Prostate gland (tissue), 2 donors: ENCODE data around the gene MTIF3. TPM values are rescaled to one million over a fixed set of nuclear protein-coding genes. Genes with fewer than 3 reads are reported as not detected.

Source experiments
- DNase-seq: peaks from one replicate; pipeline ENCODE4 v3.0.0-alpha.2; 2019; ENCODE audit warnings: low spot score
- H3K27ac ChIP-seq, 2 donors: fragments of 200-600 bp; sonication (generic); 2 replicates each; pipeline ENCODE4 v1.5.1; 2017 to 2019
- H3K27me3 ChIP-seq: fragments of 200-600 bp; sonication (generic); replicated peaks from 2 replicates; pipeline ENCODE4 v1.5.1; 2019; ENCODE audit not compliant: insufficient read depth
- H3K36me3 ChIP-seq, 2 donors: fragments of 200-600 bp; sonication (generic); 1 replicate in 1 of 2; 2 replicates in 1 of 2; pipeline versions ENCODE4 v1.5.1 to v1.8.1; 2017 to 2019
- H3K4me1 ChIP-seq: fragments of 200-600 bp; sonication (generic); replicated peaks from 2 replicates; pipeline ENCODE4 v1.5.1; 2019
- H3K4me3 ChIP-seq, 2 donors: fragments of 200-600 bp; sonication (generic); 2 replicates each; pipeline ENCODE4 v1.5.1; 2017 to 2019
- H3K9me3 ChIP-seq: fragments of 200-600 bp; sonication (generic); 2 replicates; pipeline ENCODE4 v1.5.1; 2017
- CTCF ChIP-seq, 4 experiments: fragments of 200-600 bp in 2 of 4; fragments of 450-650 bp in 2 of 4; sonication (generic) in 2 of 4; IDR thresholded peaks; 1 replicate in 3 of 4; 2 replicates in 1 of 4; pipeline ENCODE4 v1.5.1; 2016 to 2019; ENCODE audit warnings: antibody characterized with exemption in 4 of 4, mild to moderate bottlenecking in 2 of 4, moderate library complexity in 2 of 4
- POLR2A ChIP-seq: fragments of 450-650 bp; IDR thresholded peaks from one replicate; pipeline ENCODE4 v1.6.1; 2016; ENCODE audit warnings: antibody characterized with exemption, mild to moderate bottlenecking
- POLR2AphosphoS5 ChIP-seq: sonication (generic); formaldehyde crosslinking; IDR thresholded peaks from one replicate; pipeline ENCODE4 v1.6.1; 2017; ENCODE audit warnings: antibody characterized with exemption
- WGBS: methylation state at CpG from one replicate; pipeline ENCODE4 v1.1.5; 2018; 5-methylcytosine and 5-hydroxymethylcytosine counted together
- intact Hi-C: fragments of 100-400 bp; cut with DNase I; formaldehyde crosslinking; loops from one replicate; pipeline ENCODE4 v1.14.2; 2022
- total RNA-seq, 2 donors: library from RNA; depleted of rRNA; stranded (reverse); fragments of >200 nt; gene quantifications; one replicate each; pipeline ENCODE4 v1.1.0, GENCODE V29; 2016

The MTIF3 gene
- total RNA-seq, 2 donors from 2014 or later = 44.8 to 52.3 TPM

DNA sequence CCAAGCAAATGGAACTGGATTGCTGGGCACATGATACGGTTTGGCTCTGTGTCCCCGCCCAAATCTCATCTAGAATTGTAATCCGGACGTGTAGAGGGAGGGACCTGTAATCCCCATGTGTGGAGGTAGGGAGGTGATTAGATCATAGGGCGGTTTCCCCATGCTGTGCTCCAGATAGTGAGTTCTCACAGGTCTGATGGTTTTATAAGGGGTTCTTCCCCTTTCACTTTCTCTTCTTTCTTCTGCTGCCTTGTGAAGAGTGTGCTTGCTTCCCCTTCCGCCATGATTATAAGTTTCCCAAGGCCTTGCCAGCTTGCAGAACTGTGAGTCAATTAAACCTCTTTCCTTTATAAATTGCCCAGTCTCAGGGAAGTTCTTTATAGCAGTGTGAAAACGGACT is 32.6 kb upstream of the MTIF3 start:
- DNase-seq = no peak
- intact Hi-C loops = no loop called here

GRCh38 chr13:27481766-27482165 is 31.4 kb upstream of the MTIF3 start:
- peak; percentile 9 for DNase-seq
- no peaks in the 10 kb centered on the region for H3K4me1 ChIP-seq
- H3K9me3 ChIP-seq = no peaks in the 10 kb centered on the region
- WGBS = 20% methylated on average over 11 of the region's 11 CpGs
- TF ChIP-seq POLR2AphosphoS5 (no peak), CTCF (IDR thresholded peaks at IDR 0.05) (peak in 3 of 4 experiments; percentile 25 to 39 (median 37))
- H3K27me3 ChIP-seq = peaks cover 4% of the 10 kb centered on the region
- no peak overlapping the region for H3K4me3 ChIP-seq
- no peak overlapping the region for H3K27ac ChIP-seq
- intact Hi-C loops = no loop called here
- no peaks in the 10 kb centered on the region for H3K36me3 ChIP-seq

More for the DNA sequence above, 32.6 kb upstream of the MTIF3 start:
- 82% methylated on average over 7 of the region's 7 CpGs for WGBS
- Histone ChIP-seq H3K27ac (no peak overlapping the region), H3K4me1 (no peaks in the 10 kb centered on the region), H3K36me3 (no peaks in the 10 kb centered on the region), H3K4me3 (no peak overlapping the region), H3K9me3 (no peaks in the 10 kb centered on the region), H3K27me3 (peaks cover 4% of the 10 kb centered on the region)
- no peak for TF ChIP-seq POLR2AphosphoS5
- TF ChIP-seq CTCF (IDR thresholded peaks at IDR 0.05) = no peak
- no peak for TF ChIP-seq POLR2A

DNA sequence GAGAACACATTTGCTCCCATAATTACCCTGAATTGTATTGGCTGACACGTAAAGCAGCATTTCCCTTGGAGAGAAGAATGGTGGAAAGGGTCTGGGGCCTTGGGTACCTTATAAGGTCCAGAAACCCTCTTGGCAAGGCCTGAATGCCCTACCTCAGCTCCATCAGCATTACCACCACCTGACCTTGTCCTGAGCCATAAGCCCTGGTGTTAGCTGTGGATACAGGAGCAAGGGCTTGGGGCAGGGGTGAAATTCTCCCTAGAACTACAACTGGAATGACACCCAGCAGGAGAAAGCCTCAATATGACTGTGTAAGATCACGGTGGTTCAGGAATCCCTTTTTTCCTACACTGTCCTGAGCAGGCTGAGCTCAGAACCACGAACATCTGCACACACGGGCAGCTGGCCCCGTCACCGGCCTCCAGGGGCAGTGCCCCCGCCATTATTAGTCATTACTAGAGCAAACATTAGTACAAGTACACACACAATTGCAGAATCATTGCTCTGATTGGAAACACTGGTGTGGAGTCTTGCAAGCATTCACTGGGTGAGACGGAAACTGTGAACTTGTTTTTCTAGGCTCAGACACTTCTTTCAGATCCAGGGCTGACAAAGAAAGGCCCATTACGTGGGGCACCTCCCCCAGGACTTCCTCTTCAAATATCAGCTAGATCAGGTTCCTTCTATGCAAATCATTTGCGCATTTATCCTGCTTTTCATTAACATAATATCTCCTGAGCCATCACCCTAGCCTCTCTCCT is 26.8 kb upstream of the MTIF3 start:
- H3K27ac ChIP-seq = no peak overlapping the region
- no peak overlapping the region for H3K4me3 ChIP-seq
- H3K4me1 ChIP-seq = no peaks in the 10 kb centered on the region
- H3K9me3 ChIP-seq = no peaks in the 10 kb centered on the region
- no peaks in the 10 kb centered on the region for H3K36me3 ChIP-seq
- intact Hi-C loops = no loop called here
- WGBS = 26% methylated on average over 10 of the region's 10 CpGs
- no peak for TF ChIP-seq POLR2A
- no peak for TF ChIP-seq POLR2AphosphoS5
- no peak for TF ChIP-seq CTCF (IDR thresholded peaks at IDR 0.05)
- H3K27me3 ChIP-seq = no peaks in the 10 kb centered on the region
- DNase-seq = no peak

GRCh38 chr13:27474751-27475268 is 24.4 kb upstream of the MTIF3 start:
- TF ChIP-seq POLR2AphosphoS5 (no peak), CTCF (IDR thresholded peaks at IDR 0.05) (no peak), POLR2A (no peak)
- intact Hi-C loops = no loop called here
- Histone ChIP-seq H3K27me3 (no peaks in the 10 kb centered on the region), H3K27ac (no peak overlapping the region), H3K36me3 (no peaks in the 10 kb centered on the region), H3K9me3 (no peaks in the 10 kb centered on the region), H3K4me1 (no peaks in the 10 kb centered on the region), H3K4me3 (no peak overlapping the region)
- WGBS = 94% methylated on average over 13 of the region's 13 CpGs
- no peak for DNase-seq

DNA sequence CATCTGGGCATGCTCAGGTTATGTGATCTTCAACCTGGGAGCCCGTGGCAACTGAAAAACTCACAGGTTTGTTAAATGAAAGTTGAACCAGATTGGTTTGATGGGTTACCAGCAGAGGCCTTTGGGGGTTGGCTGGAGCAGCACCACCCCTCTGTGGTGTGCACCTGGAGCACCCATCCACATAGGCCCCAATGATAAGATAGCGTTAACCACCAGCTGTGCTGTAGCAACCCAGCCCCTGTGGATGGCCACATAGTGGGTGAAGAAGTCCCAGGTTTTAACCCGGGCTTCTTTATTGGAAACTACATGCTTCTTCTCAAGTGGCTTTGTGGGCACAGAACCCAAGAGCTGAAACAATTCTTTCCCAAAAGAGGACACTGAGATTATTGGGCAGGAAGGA is 22.6 kb upstream of the MTIF3 start:
- H3K4me3 ChIP-seq = no peak overlapping the region
- H3K27me3 ChIP-seq = no peaks in the 10 kb centered on the region
- TF ChIP-seq POLR2A = no peak
- TF ChIP-seq POLR2AphosphoS5 = no peak
- no peak for TF ChIP-seq CTCF (IDR thresholded peaks at IDR 0.05)
- intact Hi-C loops = no loop called here
- no peak overlapping the region for H3K27ac ChIP-seq
- H3K4me1 ChIP-seq = no peaks in the 10 kb centered on the region
- DNase-seq = no peak
- no peaks in the 10 kb centered on the region for H3K9me3 ChIP-seq
- H3K36me3 ChIP-seq = no peaks in the 10 kb centered on the region
- 86% methylated on average over 3 of the region's 3 CpGs for WGBS
